ENCODE data around the gene PHKB. TPM values are rescaled to one million over a fixed set of nuclear protein-coding genes. Genes with fewer than 3 reads are reported as not detected.

PHKB gene
- total RNA-seq (80.5 TPM), polyA plus RNA-seq (ENCODE audit: insufficient read depth, low read depth, low replicate concordance) (48.3 TPM)
- long read RNA-seq, donor 1: 0 reads
- long read RNA-seq, donor 2, partial matches to known transcripts: 25 of 25 reads
- long read RNA-seq, donor 2, other reads (novel, unspliced or antisense): 0 of 25 reads
- long read RNA-seq, donor 3, full-length matches to known transcripts: 3 of 43 reads
- long read RNA-seq, donor 3, partial matches to known transcripts: 40 of 43 reads
- long read RNA-seq, donor 3, other reads (novel, unspliced or antisense): 0 of 43 reads
- long read RNA-seq, donor 4, full-length matches to known transcripts: 3 of 3 reads
- long read RNA-seq, donor 4, partial matches to known transcripts: 0 of 3 reads
- long read RNA-seq, donor 4, other reads (novel, unspliced or antisense): 0 of 3 reads
- long read RNA-seq, donor 5: 0 reads
- long read RNA-seq, donor 6, partial matches to known transcripts: 38 of 39 reads
- long read RNA-seq, donor 6, other reads (novel, unspliced or antisense): 0 of 39 reads
- long read RNA-seq, donor 7, full-length matches to known transcripts: 5 of 37 reads
- long read RNA-seq, donor 7, partial matches to known transcripts: 3 of 37 reads
- long read RNA-seq, donor 7, other reads (novel, unspliced or antisense): 29 of 37 reads
- long read RNA-seq, donor 8: 0 reads
- long read RNA-seq, donor 9: 0 reads
- long read RNA-seq, donor 10, partial matches to known transcripts: 24 of 25 reads
- long read RNA-seq, donor 10, other reads (novel, unspliced or antisense): 0 of 25 reads

DNA sequence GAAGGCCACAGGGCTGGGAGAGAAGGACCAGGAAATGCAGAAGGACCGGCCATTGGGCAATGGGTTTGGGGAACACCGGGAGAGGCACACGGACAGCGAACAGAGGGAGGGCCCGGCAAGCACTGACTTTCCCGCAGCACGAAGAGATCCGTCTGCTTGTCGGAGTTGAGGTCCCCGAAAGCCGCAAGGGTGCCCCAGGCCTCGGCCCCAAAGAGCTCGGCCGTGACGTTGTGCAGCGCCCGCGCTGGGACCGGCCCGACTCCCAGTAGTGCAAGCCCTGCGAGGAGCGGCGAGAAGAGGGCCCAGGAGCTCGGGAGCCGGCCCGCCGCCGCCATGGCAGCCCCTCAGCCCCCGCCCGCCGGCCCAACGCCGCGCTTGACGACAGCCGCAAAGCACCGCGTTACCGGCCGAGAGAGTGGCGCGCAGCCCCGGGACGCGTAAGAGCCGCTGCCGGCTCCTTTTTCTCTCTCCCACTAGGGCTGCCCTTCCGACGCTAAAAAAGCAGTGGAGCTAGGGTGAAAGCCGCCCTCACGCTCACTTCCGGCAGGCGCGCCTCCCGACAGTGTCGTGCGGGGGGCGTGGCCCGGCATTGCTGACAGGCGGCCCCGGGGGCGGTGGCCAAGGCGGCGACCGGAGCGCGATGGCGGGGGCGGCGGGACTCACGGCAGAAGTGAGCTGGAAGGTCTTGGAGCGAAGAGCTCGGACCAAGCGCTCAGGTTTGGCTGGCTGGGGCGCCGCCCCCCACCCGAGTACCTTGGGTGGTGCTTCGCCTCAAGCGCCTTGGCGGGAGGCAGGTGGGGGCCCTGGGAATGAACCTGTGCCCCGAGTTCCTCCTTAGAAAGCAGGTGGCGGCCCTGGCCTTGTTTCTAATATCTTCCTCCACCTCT lies at the start of gene PHKB, which contains the start of gene ITFG1:
Gene PHKB (plus strand): TSS at position 621 of the 887 bp plus-strand sequence. CDS start 20 bp downstream, at position 641.
Gene ITFG1 (minus strand): TSS at position 353 of the 887 bp plus-strand sequence. CDS start 18 bp downstream, at position 335.
- FAIRE-seq (no peak), DNase-seq (peak; percentile 94 to 97 (median 96))
- H3K4me1 ChIP-seq (ENCODE audit: control insufficient read depth in 2 of 3, insufficient read depth in 2 of 3, low read depth in 1 of 3, low read length in 3 of 3): peaks cover 9 to 21% (median 16%) of the 10 kb centered on the region in 3 donors
- H3K36me3 ChIP-seq (ENCODE audit: control insufficient read depth in 2 of 3, insufficient read depth in 3 of 3, low read length in 3 of 3): peaks cover 0 to 5% (median 5%) of the 10 kb centered on the region in 3 donors
- no peaks in the 10 kb centered on the region for H3K27me3 ChIP-seq (ENCODE audit: control insufficient read depth, insufficient read depth, low read length)
- intact Hi-C loops (cut with DNase I): no loop called here
- TF ChIP-seq, protein P1, sequence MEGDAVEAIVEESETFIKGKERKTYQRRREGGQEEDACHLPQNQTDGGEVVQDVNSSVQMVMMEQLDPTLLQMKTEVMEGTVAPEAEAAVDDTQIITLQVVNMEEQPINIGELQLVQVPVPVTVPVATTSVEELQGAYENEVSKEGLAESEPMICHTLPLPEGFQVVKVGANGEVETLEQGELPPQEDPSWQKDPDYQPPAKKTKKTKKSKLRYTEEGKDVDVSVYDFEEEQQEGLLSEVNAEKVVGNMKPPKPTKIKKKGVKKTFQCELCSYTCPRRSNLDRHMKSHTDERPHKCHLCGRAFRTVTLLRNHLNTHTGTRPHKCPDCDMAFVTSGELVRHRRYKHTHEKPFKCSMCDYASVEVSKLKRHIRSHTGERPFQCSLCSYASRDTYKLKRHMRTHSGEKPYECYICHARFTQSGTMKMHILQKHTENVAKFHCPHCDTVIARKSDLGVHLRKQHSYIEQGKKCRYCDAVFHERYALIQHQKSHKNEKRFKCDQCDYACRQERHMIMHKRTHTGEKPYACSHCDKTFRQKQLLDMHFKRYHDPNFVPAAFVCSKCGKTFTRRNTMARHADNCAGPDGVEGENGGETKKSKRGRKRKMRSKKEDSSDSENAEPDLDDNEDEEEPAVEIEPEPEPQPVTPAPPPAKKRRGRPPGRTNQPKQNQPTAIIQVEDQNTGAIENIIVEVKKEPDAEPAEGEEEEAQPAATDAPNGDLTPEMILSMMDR (IDR thresholded peaks at IDR 0.05; ENCODE audit: borderline replicate concordance, extremely low read depth, insufficient read depth): no peak
- peak within 1 kb of the TSS; percentile 66 to 82 (median 78) for H3K9ac ChIP-seq (ENCODE audit: low read length in 3 of 3)
- peak within 1 kb of the TSS; percentile 98 to 99 for H3K27ac ChIP-seq (ENCODE audit: low read depth in 2 of 2, low read length in 2 of 2)
- no peaks in the 10 kb centered on the region for H3K9me3 ChIP-seq (ENCODE audit: control insufficient read depth in 2 of 3, insufficient read depth in 1 of 3, low read length in 3 of 3)
- H3K4me3 ChIP-seq (ENCODE audit: low read length in 3 of 3): peak within 1 kb of the TSS; percentile 77 to 99 (median 84)

DNA sequence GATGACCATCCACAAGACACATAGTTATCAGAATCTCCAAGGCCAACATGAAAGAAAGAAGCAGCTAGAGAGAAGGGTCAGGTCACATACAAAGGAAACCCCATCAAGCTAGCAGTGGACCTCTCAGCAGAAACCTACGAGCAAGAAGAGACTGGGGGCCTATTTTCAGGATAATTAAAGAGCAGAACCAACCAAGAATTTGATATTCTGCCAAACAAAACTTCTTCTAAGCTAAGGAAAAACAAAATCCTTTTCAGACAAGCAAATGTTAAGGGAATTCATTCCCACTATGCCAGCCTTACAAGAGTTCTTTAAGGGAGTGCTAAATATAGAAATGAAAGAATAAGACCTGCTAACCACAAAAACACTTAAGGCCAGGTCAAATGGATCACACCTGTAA lies 48.1 kb upstream of the PHKB start:
- Histone ChIP-seq H3K27ac (ENCODE audit: low read depth in 2 of 2, low read length in 2 of 2) (no peak overlapping the region), H3K9ac (ENCODE audit: low read length in 3 of 3) (no peak overlapping the region), H3K27me3 (ENCODE audit: control insufficient read depth, insufficient read depth, low read length) (no peaks in the 10 kb centered on the region), H3K4me1 (ENCODE audit: control insufficient read depth in 2 of 3, insufficient read depth in 2 of 3, low read depth in 1 of 3, low read length in 3 of 3) (no peaks in the 10 kb centered on the region), H3K36me3 (ENCODE audit: control insufficient read depth in 2 of 3, insufficient read depth in 3 of 3, low read length in 3 of 3) (no peaks in the 10 kb centered on the region), H3K4me3 (ENCODE audit: low read length in 3 of 3) (no peak overlapping the region), H3K9me3 (ENCODE audit: control insufficient read depth in 2 of 3, insufficient read depth in 1 of 3, low read length in 3 of 3) (no peaks in the 10 kb centered on the region)
- intact Hi-C loops (cut with DNase I): no loop called here
- DNase-seq: no peak
- no peak for FAIRE-seq
- TF ChIP-seq, protein P1 (IDR thresholded peaks at IDR 0.05; ENCODE audit: borderline replicate concordance, extremely low read depth, insufficient read depth): no peak

DNA sequence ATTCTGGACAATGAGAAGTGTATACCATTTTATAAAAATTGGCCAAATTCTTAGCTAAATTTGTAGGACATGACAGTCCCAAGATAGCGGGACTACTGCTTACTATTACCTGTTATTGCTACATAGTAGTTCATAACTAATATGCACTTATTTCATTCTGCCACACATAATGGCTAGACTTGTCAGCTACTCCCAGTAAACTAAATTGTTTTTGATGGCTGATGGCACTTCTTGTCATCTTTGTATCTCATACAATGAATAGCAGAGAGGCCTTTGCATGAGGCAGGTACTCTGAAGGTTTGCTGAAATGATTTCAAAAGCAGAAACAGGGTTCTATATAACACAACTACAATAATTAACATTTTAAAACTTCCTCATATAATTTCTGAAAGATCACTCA lies 44.3 kb upstream of the PHKB start:
- DNase-seq: no peak
- H3K9ac ChIP-seq (ENCODE audit: low read length in 3 of 3): no peak overlapping the region

More for the DNA sequence above, 44.3 kb upstream of the PHKB start:
- intact Hi-C loops (cut with DNase I): no loop called here
- Histone ChIP-seq H3K4me3 (ENCODE audit: low read length in 3 of 3) (no peak overlapping the region), H3K27me3 (ENCODE audit: control insufficient read depth, insufficient read depth, low read length) (no peaks in the 10 kb centered on the region), H3K36me3 (ENCODE audit: control insufficient read depth in 2 of 3, insufficient read depth in 3 of 3, low read length in 3 of 3) (peaks cover 0 to 2% (median 0%) of the 10 kb centered on the region in 3 donors), H3K27ac (ENCODE audit: low read depth in 2 of 2, low read length in 2 of 2) (no peak overlapping the region), H3K4me1 (ENCODE audit: control insufficient read depth in 2 of 3, insufficient read depth in 2 of 3, low read depth in 1 of 3, low read length in 3 of 3) (no peaks in the 10 kb centered on the region), H3K9me3 (ENCODE audit: control insufficient read depth in 2 of 3, insufficient read depth in 1 of 3, low read length in 3 of 3) (no peaks in the 10 kb centered on the region)
- TF ChIP-seq, protein P1 (IDR thresholded peaks at IDR 0.05; ENCODE audit: borderline replicate concordance, extremely low read depth, insufficient read depth): no peak
- FAIRE-seq: no peak

Data from kidney (tissue), 22 donors.